Activated T-cell treated with anti-CD3 and anti-CD28 coated beads, Interleukin-2, amount 50 U/mL, for 24 hours (primary cell): ENCODE results near the gene PTGES3L.

Experiments
- DNase-seq: peaks from one replicate; pipeline ENCODE4 v3.0.0-alpha.2; 2020
- H3K27ac Mint-ChIP-seq: 2 replicates; pipeline ENCODE4 v1.8.0; 2020; ENCODE audit warnings: mild to moderate bottlenecking, mixed read lengths
- H3K27me3 Mint-ChIP-seq: 2 replicates; pipeline ENCODE4 v1.8.0; 2020; ENCODE audit warnings: mixed read lengths
- H3K36me3 Mint-ChIP-seq: 2 replicates; pipeline ENCODE4 v1.8.0; 2020; ENCODE audit warnings: low read depth, mixed read lengths
- H3K4me1 Mint-ChIP-seq: 2 replicates; pipeline ENCODE4 v1.8.0; 2020; ENCODE audit warnings: low read depth, mixed read lengths
- H3K4me3 Mint-ChIP-seq: 2 replicates; pipeline ENCODE4 v1.8.0; 2020; ENCODE audit warnings: mild to moderate bottlenecking, moderate library complexity, mixed read lengths
- H3K9me3 Mint-ChIP-seq: 2 replicates; pipeline ENCODE4 v1.8.0; 2020; ENCODE audit warnings: mixed read lengths

PTGES3L gene

GRCh38 chr17:42979511-42980273 is at the start of gene PTGES3L:
PTGES3L (minus strand) TSS chr17:42980080; CDS start chr17:42980053, 27 bp downstream.
- Mint-ChIP-seq H3K27ac (peak within 1 kb of the TSS; percentile 99), H3K4me1 (peaks cover 38% of the 10 kb centered on the region), H3K9me3 (no peaks in the 10 kb centered on the region), H3K36me3 (peaks cover 36% of the 10 kb centered on the region), H3K27me3 (no peaks in the 10 kb centered on the region), H3K4me3 (peak within 1 kb of the TSS; percentile 99)
- DNase-seq: no peak

DNA sequence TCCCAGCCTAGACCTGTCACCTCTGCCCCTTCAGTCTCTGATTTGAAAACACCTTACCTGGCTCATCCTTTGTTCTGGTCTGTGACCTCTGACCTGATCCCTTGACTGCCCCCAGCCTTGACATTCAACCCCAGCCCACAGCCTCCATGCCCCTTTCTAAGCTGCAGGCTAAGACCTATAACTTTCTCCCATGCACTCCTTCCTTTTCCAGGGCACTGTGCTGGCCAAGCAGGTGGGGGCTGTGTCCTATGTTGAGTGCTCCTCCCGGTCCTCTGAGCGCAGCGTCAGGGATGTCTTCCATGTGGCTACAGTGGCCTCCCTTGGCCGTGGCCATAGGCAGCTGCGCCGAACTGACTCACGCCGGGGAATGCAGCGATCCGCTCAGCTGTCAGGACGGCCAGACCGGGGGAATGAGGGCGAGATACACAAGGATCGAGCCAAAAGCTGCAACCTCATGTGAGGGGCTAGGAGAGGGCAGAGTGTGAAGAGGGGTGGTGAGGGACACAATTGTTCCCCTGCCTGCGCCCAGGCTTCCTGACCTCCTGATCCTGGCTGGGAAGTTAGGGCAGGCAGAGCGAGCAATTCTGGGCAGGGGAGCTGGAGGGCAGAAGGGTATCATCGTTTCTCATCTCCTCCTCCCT is 48.5 kb upstream of the PTGES3L start:
- Mint-ChIP-seq H3K27ac (no peak overlapping the region), H3K27me3 (peaks cover 2% of the 10 kb centered on the region), H3K9me3 (no peaks in the 10 kb centered on the region), H3K36me3 (no peaks in the 10 kb centered on the region), H3K4me1 (peaks cover 10% of the 10 kb centered on the region), H3K4me3 (no peak overlapping the region)
- no peak for DNase-seq

- Mint-ChIP-seq H3K9me3 (no peaks in the 10 kb centered on the region), H3K4me3 (no peak overlapping the region)
Observed at GRCh38 chr17:43027091-43028032, 47.5 kb upstream of the PTGES3L start.

GRCh38 chr17:43026595-43026994 is 46.7 kb upstream of the PTGES3L start:
- Mint-ChIP-seq H3K36me3 (no peaks in the 10 kb centered on the region), H3K4me3 (no peak overlapping the region), H3K27ac (no peak overlapping the region), H3K4me1 (peaks cover 13% of the 10 kb centered on the region), H3K9me3 (no peaks in the 10 kb centered on the region), H3K27me3 (peaks cover 2% of the 10 kb centered on the region)
- no peak for DNase-seq

More at GRCh38 chr17:43027091-43028032, 47.5 kb upstream of the PTGES3L start:
- H3K27me3 Mint-ChIP-seq: peaks cover 2% of the 10 kb centered on the region
- H3K36me3 Mint-ChIP-seq: no peaks in the 10 kb centered on the region
- H3K4me1 Mint-ChIP-seq: peaks cover 10% of the 10 kb centered on the region
- DNase-seq: no peak
- no peak overlapping the region for H3K27ac Mint-ChIP-seq

DNA sequence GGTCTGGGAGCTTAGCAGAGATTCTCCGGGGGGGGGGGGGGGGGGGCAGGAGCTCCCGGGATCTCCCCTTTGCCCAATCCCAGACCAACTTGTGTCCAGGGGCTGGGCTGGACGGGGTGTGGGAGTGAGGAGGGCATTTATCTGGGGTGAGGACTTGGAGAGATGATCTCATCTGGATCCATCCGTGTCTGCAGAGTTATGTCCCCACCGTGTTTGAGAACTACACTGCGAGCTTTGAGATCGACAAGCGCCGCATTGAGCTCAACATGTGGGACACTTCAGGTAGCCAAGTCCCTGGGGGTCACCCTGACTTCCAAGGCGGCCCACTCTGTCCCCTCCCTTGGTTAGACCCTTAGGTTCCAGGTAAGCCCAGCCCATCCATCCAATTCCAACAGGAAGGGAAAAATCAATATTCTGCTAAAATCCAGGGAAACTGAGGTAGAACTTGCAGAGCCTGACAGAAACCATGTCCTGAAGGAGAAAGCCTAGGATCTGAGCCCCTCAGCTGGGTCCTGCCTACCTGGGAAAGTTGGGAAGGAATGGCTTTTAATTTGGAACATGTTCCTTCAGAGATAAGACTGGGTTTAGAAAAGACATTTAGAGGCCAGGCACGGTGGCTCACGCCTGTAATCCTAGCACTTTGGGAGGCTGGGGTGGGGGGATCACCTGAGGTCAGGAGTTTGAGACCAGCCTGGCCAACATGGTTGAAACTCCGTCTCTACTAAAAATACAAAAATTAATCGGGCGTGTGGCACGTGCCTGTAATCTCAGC is 46.1 kb upstream of the PTGES3L start:
- Mint-ChIP-seq H3K4me3 (no peak overlapping the region), H3K27me3 (peaks cover 2% of the 10 kb centered on the region), H3K4me1 (peaks cover 17% of the 10 kb centered on the region), H3K36me3 (no peaks in the 10 kb centered on the region), H3K9me3 (no peaks in the 10 kb centered on the region), H3K27ac (no peak overlapping the region)
- no peak for DNase-seq

- H3K4me1 Mint-ChIP-seq: peaks cover 21% of the 10 kb centered on the region
- no peaks in the 10 kb centered on the region for H3K9me3 Mint-ChIP-seq
- H3K27me3 Mint-ChIP-seq: peaks cover 2% of the 10 kb centered on the region
- peak overlapping the region; percentile 11 for H3K27ac Mint-ChIP-seq
- peak overlapping the region; percentile 50 for H3K4me3 Mint-ChIP-seq
- DNase-seq: no peak
- no peaks in the 10 kb centered on the region for H3K36me3 Mint-ChIP-seq
Observed at GRCh38 chr17:43025290-43025657, 45.4 kb upstream of the PTGES3L start.

GRCh38 chr17:43024407-43025289 is 44.8 kb upstream of the PTGES3L start, which contains the start of gene RND2:
RND2 (plus strand) TSS chr17:43025231; CDS start chr17:43025348, 117 bp downstream.
- DNase-seq: peak; percentile 86
- Mint-ChIP-seq H3K4me1 (peaks cover 25% of the 10 kb centered on the region), H3K36me3 (no peaks in the 10 kb centered on the region), H3K4me3 (peak within 1 kb of the TSS; percentile 85), H3K27ac (peak within 1 kb of the TSS; percentile 90), H3K27me3 (peaks cover 2% of the 10 kb centered on the region), H3K9me3 (no peaks in the 10 kb centered on the region)

DNA sequence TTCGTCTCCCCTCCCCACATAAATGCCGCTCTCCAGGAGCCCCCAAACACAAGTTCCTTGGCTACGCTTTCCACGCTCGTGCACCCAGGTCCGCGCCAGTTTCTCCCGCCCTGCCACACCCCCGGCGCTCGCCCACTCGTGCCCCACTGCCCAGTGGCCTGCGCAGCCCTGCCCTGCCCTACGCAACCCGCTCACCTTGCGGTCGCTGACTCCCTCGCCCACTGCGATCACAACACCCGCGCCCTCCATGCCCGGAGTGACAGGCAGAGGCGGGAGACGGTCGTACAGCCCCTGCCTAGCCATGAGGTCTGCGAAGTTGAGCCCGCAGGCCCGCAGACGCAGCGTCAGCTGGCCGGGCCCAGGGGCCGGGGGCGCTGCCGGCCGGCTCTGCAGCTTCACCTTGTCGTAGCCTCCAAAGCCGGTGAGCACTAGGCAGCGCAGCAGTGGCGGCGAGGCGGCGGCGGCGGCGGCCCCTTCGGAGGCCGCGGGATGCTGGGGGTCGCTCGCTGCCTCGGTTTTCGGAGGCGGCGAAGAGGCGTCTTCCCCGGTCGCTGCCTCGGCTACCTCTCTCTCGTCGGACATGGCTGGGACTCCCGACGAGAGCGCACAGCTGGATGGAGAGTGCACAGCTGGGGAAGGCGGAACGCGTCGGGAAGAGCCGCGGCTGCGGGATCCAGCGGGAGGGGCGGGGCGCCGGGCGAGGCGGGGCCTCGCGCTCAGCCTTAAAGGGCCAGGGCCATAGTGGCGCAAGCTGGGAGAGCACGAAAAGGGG is 42.0 kb upstream of the PTGES3L start, which contains the start of gene VAT1:
VAT1 (minus strand) TSS at position 645 of the 772 bp plus-strand sequence; CDS start at position 582, 63 bp downstream.
- H3K4me3 Mint-ChIP-seq: peak within 1 kb of the TSS; percentile 85
- no peaks in the 10 kb centered on the region for H3K9me3 Mint-ChIP-seq
- no peaks in the 10 kb centered on the region for H3K36me3 Mint-ChIP-seq
- H3K27ac Mint-ChIP-seq: peak within 1 kb of the TSS; percentile 81
- peaks cover 2% of the 10 kb centered on the region for H3K27me3 Mint-ChIP-seq
- peaks cover 40% of the 10 kb centered on the region for H3K4me1 Mint-ChIP-seq
- DNase-seq: peak; percentile 80

DNA sequence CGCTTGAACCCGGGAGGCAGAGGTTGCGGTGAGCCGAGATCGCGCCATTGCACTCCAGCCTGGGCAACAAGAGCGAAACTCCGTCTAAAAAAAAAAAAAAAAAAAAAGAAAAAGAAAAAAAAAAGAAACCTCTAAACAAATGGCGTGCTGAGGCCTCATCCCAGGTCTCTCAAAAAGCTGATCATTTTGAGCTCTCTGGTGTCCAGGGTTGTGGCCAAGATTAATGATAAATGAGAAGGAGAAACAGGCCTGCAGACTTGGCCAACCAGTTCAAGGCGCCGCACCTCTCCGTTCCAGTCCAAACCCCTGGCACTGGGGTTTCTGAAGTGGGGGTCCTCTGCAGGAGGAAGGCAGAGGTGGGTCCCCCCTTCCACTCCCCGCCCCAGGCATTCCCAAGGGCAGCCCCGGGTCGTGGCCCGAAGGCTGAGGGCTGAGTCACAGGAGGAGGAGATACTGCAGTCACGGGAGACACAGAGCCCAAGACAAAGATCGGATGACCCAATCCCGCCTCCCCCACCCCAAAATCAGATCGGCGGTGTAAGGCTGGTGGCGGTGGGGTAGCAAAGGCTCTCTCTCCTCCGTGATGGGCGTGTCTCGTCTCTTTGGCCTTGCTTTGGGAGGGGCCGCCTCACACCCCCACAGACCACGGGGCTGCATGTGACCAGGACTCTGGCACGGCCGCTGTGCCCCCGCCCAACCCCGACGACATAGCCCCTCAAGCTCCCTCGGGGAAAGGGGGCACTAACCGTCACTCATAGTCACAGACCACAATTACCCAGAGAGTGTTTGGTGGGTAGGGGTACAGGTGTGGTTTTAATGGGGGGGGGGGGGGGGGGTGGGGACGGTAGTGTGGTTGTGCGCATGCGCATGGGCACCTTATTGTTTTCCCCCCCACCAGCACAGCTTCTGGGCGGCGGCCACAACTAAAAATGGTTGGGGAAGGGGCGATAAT is 41.2 kb upstream of the PTGES3L start:
- no peaks in the 10 kb centered on the region for H3K9me3 Mint-ChIP-seq
- H3K27ac Mint-ChIP-seq: peak overlapping the region; percentile 81
- DNase-seq: no peak
- H3K36me3 Mint-ChIP-seq: peaks cover under 1% of the 10 kb centered on the region
- H3K4me3 Mint-ChIP-seq: peak overlapping the region; percentile 85
- peaks cover 2% of the 10 kb centered on the region for H3K27me3 Mint-ChIP-seq
- peaks cover 40% of the 10 kb centered on the region for H3K4me1 Mint-ChIP-seq

GRCh38 chr17:43020030-43020621 is 40.2 kb upstream of the PTGES3L start:
- Mint-ChIP-seq H3K27ac (no peak overlapping the region), H3K27me3 (peaks cover 2% of the 10 kb centered on the region), H3K4me1 (peaks cover 38% of the 10 kb centered on the region), H3K4me3 (peak overlapping the region; percentile 85), H3K9me3 (no peaks in the 10 kb centered on the region), H3K36me3 (peaks cover 7% of the 10 kb centered on the region)
- DNase-seq: no peak

DNA sequence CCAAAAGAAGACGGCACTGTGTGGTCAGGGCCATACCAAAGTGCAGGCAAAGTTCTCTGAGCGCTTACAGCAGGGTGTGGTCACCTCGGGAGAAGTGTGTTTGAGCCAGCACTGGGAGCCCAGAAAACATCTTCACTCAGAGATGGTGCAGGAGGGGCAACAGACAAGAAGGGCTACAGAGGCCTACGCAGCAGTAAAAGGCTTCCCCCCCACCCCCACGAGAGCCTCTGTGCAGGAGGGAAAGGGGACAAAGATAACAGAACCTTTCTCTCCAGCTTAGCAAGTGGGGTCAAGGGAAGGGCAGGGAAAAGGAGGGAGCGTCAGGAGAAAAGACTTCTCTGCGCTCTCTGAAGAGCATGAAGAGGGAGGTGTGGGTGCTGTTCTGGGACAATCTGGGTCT is 39.5 kb upstream of the PTGES3L start:
- Mint-ChIP-seq H3K36me3 (peaks cover 13% of the 10 kb centered on the region), H3K4me1 (peaks cover 33% of the 10 kb centered on the region), H3K27me3 (no peaks in the 10 kb centered on the region), H3K4me3 (no peak overlapping the region), H3K27ac (no peak overlapping the region), H3K9me3 (no peaks in the 10 kb centered on the region)
- DNase-seq: no peak
